Thoracic aorta (tissue), 2 donors: Measurements from ENCODE around the gene KCNQ5. TPM values are rescaled to one million over a fixed set of nuclear protein-coding genes. Genes with fewer than 3 reads are reported as not detected.

Experiments
- ATAC-seq: fragments of 150-250 bp; one replicate; pipeline ENCODE4 v1.8.0; 2017; ENCODE audit warnings: low read depth; ENCODE audit not compliant: insufficient number of reproducible peaks, low FRiP score
- DNase-seq: peaks from one replicate; pipeline ENCODE4 v3.0.0-alpha.2; 2020; ENCODE audit warnings: low spot score
- H3K27ac ChIP-seq, 2 donors: fragments of 200-600 bp; sonication (generic); 1 replicate in 1 of 2; 2 replicates in 1 of 2; pipeline ENCODE4 v1.5.1; 2016; ENCODE audit warnings: mild to moderate bottlenecking in 2 of 2, moderate library complexity in 2 of 2
- H3K27me3 ChIP-seq: fragments of 200-600 bp; sonication (generic); replicated peaks from 2 replicates; pipeline ENCODE4 v1.6.0; 2016; ENCODE audit warnings: mild to moderate bottlenecking; ENCODE audit not compliant: insufficient read depth
- H3K36me3 ChIP-seq: fragments of 200-600 bp; sonication (generic); one replicate; pipeline ENCODE4 v1.5.1; 2016
- H3K4me1 ChIP-seq, 2 donors: fragments of 200-600 bp; sonication (generic); 1 replicate in 1 of 2; 2 replicates in 1 of 2; pipeline versions ENCODE4 v1.5.1 to v1.6.0; 2016; ENCODE audit warnings: low read depth in 2 of 2, mild to moderate bottlenecking in 1 of 2; ENCODE audit not compliant: control insufficient read depth in 1 of 2
- H3K4me3 ChIP-seq: fragments of 200-600 bp; sonication (generic); 2 replicates; pipeline ENCODE4 v1.5.1; 2016; ENCODE audit warnings: mild to moderate bottlenecking
- H3K9me3 ChIP-seq: fragments of 200-600 bp; sonication (generic); 2 replicates; pipeline ENCODE4 v1.5.1; 2016
- total RNA-seq, 2 donors: library from RNA; depleted of rRNA; stranded (reverse); fragments of >200 nt; gene quantifications; one replicate each; pipeline versions ENCODE4 v1.1.0 to v1.2.3, GENCODE V29; 2016
- TF ChIP-seq, protein P1 (sequence below): fragments of 200-600 bp; sonication (generic); IDR thresholded peaks from one replicate; pipeline ENCODE4 v1.5.1; 2019; ENCODE audit warnings: antibody characterized with exemption

Gene KCNQ5
- total RNA-seq, 2 donors from 2014 or later, result 7.3 to 8.5 TPM

DNA sequence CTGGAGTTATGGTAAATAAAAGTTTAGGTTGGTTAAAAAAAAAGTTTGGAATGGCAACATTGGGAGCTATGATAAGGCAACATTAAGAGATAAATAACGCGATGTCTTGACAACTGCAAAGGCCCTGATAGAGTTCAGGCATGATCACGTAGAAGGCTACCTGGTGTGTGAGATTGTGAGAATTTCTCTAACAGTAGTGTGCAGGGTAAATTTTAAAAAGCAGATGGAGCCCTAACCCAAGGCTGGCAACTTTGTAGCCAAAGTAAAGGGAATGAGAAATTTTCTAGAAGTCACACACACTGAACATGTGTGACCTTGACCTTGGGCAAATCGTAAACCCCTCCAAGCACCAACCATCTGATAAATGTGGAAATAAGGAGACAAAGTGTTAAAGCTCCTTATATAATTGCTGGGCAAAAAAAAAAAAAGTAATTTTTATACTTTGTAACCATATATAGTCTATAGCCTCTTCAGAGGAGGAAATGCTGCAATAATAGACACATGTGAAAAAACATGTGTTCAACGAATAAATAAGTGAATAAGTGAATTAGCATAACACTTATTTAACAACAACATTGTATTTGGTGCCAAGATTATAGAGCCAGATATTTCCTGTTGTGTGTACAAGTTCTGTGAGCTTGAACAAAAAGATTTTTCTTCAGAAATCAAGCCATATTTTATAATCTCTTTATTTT lies 18.2 kb downstream of the KCNQ5 start:
- no peak overlapping the region for H3K4me3 ChIP-seq
- no peaks in the 10 kb centered on the region for H3K36me3 ChIP-seq
- H3K27ac ChIP-seq, result no peak overlapping the region
- H3K9me3 ChIP-seq, result no peaks in the 10 kb centered on the region
- H3K4me1 ChIP-seq, result peaks cover 0 to 7% of the 10 kb centered on the region in 2 donors
- no peak for ATAC-seq
- DNase-seq, result no peak
- TF ChIP-seq, protein P1, sequence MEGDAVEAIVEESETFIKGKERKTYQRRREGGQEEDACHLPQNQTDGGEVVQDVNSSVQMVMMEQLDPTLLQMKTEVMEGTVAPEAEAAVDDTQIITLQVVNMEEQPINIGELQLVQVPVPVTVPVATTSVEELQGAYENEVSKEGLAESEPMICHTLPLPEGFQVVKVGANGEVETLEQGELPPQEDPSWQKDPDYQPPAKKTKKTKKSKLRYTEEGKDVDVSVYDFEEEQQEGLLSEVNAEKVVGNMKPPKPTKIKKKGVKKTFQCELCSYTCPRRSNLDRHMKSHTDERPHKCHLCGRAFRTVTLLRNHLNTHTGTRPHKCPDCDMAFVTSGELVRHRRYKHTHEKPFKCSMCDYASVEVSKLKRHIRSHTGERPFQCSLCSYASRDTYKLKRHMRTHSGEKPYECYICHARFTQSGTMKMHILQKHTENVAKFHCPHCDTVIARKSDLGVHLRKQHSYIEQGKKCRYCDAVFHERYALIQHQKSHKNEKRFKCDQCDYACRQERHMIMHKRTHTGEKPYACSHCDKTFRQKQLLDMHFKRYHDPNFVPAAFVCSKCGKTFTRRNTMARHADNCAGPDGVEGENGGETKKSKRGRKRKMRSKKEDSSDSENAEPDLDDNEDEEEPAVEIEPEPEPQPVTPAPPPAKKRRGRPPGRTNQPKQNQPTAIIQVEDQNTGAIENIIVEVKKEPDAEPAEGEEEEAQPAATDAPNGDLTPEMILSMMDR, result no peak
- H3K27me3 ChIP-seq, result no peaks in the 10 kb centered on the region

DNA sequence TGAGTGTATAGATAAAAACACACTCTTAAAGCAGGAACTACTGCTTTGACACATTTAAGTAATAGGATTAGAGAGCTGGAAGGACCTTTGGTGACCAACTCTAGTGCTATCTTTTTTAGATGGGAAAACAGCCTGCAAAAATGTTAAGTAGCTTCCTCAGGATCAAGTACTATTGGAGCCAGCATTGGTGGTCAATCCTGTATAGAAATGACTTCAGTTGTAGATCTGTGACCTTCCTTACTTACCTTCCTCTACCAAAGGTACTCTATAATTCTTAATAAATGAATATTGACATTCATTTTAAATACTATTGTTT lies 18.7 kb downstream of the KCNQ5 start:
- Histone ChIP-seq H3K4me3 (no peak overlapping the region), H3K4me1 (peaks cover 0 to 7% of the 10 kb centered on the region in 2 donors), H3K9me3 (no peaks in the 10 kb centered on the region), H3K27ac (no peak overlapping the region), H3K36me3 (no peaks in the 10 kb centered on the region), H3K27me3 (no peaks in the 10 kb centered on the region)
- ATAC-seq (no peak), DNase-seq (no peak)
- TF ChIP-seq, protein P1, result no peak

DNA sequence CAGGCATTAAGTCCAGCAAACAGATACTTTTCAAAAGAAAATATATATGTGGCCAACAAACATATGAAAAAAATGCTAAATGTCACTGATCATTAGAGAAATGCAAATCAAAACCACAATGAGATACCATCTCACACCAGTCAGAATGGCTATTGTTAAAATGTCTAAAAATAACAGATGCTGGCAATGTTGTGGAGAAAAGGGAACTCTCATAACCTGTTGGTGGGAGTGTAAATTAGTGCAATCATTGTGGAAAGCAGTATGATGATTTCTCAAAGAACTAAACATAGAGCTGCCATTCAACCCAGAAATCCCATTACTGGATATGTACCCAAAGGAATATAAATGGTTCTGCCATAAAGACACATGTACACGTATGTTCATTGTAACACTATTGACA lies 20.6 kb downstream of the KCNQ5 start:
- H3K36me3 ChIP-seq, result no peaks in the 10 kb centered on the region
- TF ChIP-seq, protein P1, result no peak
- H3K4me3 ChIP-seq, result no peak overlapping the region
- H3K27ac ChIP-seq, result no peak overlapping the region
- no peaks in the 10 kb centered on the region for H3K9me3 ChIP-seq
- peaks cover 0 to 7% of the 10 kb centered on the region in 2 donors for H3K4me1 ChIP-seq
- H3K27me3 ChIP-seq, result no peaks in the 10 kb centered on the region
- no peak for DNase-seq
- ATAC-seq, result no peak

DNA sequence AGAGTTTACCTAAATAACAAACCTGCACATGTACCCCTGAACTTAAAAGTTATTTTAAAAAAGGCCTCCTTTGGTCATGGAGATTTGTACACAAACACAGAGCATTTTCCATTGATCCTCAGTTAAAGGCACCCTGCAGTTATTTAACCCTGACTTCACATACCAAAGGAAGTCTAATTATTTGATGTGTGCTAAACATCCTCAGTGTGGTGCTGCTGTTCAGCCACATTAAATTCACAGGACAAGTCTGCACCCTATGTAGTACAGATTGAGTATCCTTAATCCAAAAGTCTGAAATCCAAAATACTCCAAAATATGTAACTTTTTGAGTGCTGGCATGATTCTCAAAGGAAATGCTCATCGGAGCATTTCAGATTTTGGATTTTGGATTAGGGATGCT lies 21.4 kb downstream of the KCNQ5 start:
- DNase-seq, result no peak
- peaks cover 0 to 7% of the 10 kb centered on the region in 2 donors for H3K4me1 ChIP-seq
- no peaks in the 10 kb centered on the region for H3K27me3 ChIP-seq
- H3K9me3 ChIP-seq, result no peaks in the 10 kb centered on the region
- TF ChIP-seq, protein P1, result no peak
- H3K36me3 ChIP-seq, result no peaks in the 10 kb centered on the region
- H3K27ac ChIP-seq, result no peak overlapping the region
- H3K4me3 ChIP-seq, result no peak overlapping the region
- no peak for ATAC-seq

DNA sequence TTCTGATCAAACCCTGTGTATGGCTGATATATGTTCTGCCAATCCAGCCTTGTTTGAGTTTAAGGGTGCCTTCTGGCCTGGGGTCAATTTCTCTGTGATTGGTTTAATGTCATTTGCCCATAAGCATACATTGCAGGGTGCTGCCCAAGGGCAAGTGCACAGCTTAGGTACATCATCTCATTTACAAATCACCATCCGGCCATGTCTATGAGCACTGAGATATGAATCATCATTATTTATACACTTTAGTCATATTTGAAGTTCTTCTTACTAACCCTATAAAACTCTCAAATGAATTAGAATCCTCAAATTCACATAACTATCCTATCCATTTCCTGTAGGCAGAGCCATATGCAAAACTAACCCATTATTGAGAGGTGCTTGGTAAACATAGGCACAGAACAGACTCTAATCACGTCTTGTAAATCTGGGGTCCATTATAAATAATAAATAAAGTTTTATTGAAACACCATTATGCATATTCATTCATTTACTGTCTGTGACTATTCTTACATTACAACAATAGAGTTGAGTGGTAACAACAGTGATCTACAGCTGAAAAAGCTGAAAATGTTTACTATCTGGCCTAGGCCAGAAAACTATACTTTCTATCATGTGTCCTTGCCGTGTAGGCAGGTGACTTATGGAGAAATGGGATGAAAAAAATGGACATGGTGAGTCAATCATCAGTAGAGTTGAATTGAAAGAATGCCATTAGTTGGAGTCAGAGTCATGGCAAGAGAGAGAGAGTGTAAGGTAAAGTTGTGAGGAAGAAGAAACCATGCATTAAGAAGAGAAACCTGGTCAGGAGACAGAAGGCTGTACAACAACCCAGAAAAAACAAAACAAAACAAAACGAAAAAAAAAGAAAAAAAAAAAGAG lies 25.0 kb downstream of the KCNQ5 start:
- no peak for ATAC-seq
- Histone ChIP-seq H3K4me1 (peaks cover 14 to 30% of the 10 kb centered on the region in 2 donors), H3K4me3 (no peak overlapping the region), H3K36me3 (no peaks in the 10 kb centered on the region), H3K27me3 (no peaks in the 10 kb centered on the region), H3K9me3 (no peaks in the 10 kb centered on the region), H3K27ac (no peak overlapping the region)
- TF ChIP-seq, protein P1, result no peak
- DNase-seq, result no peak
